Effector memory CD4-positive, alpha-beta T cell (primary cell): ENCODE results near the gene ITGB8.

Experiments
- DNase-seq, 3 donors: peaks; one replicate each; pipeline ENCODE4 v3.0.0-alpha.2; 2020
- H3K27ac ChIP-seq: 2 replicates; pipeline ENCODE4 v1.7.0; 2013; ENCODE audit warnings: mild to moderate bottlenecking, low read length, moderate library complexity; ENCODE audit not compliant: insufficient read depth, poor library complexity, severe bottlenecking
- H3K27me3 ChIP-seq: replicated peaks from 2 replicates; pipeline ENCODE4 v1.7.0; 2013; ENCODE audit warnings: mild to moderate bottlenecking, low read length; ENCODE audit not compliant: insufficient read depth, control insufficient read depth, poor library complexity, severe bottlenecking
- H3K36me3 ChIP-seq: 2 replicates; pipeline ENCODE4 v1.7.0; 2013; ENCODE audit warnings: mild to moderate bottlenecking, low read length, moderate library complexity; ENCODE audit not compliant: control insufficient read depth, insufficient read depth
- H3K4me1 ChIP-seq: 2 replicates; pipeline ENCODE4 v1.7.0; 2013; ENCODE audit warnings: low read length, mild to moderate bottlenecking; ENCODE audit not compliant: control insufficient read depth, insufficient read depth, poor library complexity, severe bottlenecking
- H3K4me3 ChIP-seq: 2 replicates; pipeline ENCODE4 v1.7.0; 2013; ENCODE audit warnings: low read length, low read depth, mild to moderate bottlenecking; ENCODE audit not compliant: insufficient read depth, poor library complexity, severe bottlenecking
- H3K9me3 ChIP-seq: 2 replicates; pipeline ENCODE4 v1.7.0; 2013; ENCODE audit warnings: mild to moderate bottlenecking, low read length, moderate library complexity; ENCODE audit not compliant: control insufficient read depth

The ITGB8 gene

DNA sequence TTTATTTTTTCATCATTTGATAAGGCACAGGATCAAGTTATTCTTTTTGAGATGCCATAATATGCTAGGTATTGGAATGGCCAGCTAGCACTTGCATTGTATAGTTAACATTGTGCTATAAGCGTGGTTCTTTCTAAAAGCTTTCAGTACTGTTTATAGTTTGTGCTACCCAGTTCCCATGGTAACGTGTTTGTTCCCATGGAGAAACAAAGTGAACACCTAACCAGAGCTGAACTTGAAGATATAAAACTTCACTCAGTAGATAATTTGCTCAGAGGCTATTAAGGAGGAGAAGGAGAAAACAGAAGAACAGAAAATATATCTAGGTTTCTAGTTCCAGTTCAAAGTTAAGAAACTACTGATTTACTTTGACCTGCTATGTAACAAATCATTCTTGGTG is 23.6 kb upstream of the ITGB8 start:
- no peaks in the 10 kb centered on the region for H3K4me1 ChIP-seq
- no peak overlapping the region for H3K4me3 ChIP-seq
- H3K9me3 ChIP-seq = no peaks in the 10 kb centered on the region
- no peak for DNase-seq
- no peaks in the 10 kb centered on the region for H3K27me3 ChIP-seq
- H3K27ac ChIP-seq = no peak overlapping the region
- no peaks in the 10 kb centered on the region for H3K36me3 ChIP-seq

GRCh38 chr7:20307901-20308300 is 22.8 kb upstream of the ITGB8 start:
- H3K4me1 ChIP-seq = no peaks in the 10 kb centered on the region
- no peaks in the 10 kb centered on the region for H3K36me3 ChIP-seq
- no peak overlapping the region for H3K27ac ChIP-seq
- no peak for DNase-seq
- H3K4me3 ChIP-seq = no peak overlapping the region
- H3K9me3 ChIP-seq = no peaks in the 10 kb centered on the region
- no peaks in the 10 kb centered on the region for H3K27me3 ChIP-seq

DNA sequence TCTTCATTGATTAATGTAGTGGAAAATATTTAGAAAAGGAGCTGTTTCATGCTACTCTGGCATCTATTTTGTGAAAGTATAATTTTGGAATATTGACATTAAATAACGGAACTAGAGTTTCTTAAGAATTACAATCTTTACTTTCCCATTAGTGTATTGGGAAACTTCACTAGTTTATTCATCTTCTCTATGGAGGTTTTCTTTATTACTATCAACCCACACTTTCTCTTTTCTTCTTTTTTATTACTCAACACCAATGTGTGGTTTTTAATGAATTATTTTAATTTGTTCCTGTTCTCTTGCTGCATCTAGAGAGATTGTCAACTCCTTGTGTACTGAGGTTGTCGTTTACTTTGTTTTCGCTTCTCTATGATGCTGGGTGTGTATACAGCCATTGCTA is 20.4 kb upstream of the ITGB8 start:
- Histone ChIP-seq H3K4me3 (no peak overlapping the region), H3K27me3 (no peaks in the 10 kb centered on the region), H3K4me1 (no peaks in the 10 kb centered on the region), H3K36me3 (no peaks in the 10 kb centered on the region), H3K27ac (no peak overlapping the region), H3K9me3 (no peaks in the 10 kb centered on the region)
- no peak for DNase-seq

GRCh38 chr7:20310963-20311742 is 19.5 kb upstream of the ITGB8 start:
- Histone ChIP-seq H3K4me1 (no peaks in the 10 kb centered on the region), H3K27ac (no peak overlapping the region), H3K4me3 (no peak overlapping the region), H3K9me3 (no peaks in the 10 kb centered on the region), H3K36me3 (no peaks in the 10 kb centered on the region), H3K27me3 (no peaks in the 10 kb centered on the region)
- no peak for DNase-seq

GRCh38 chr7:20311743-20312042 is 19.0 kb upstream of the ITGB8 start:
- Histone ChIP-seq H3K36me3 (no peaks in the 10 kb centered on the region), H3K4me1 (no peaks in the 10 kb centered on the region), H3K4me3 (no peak overlapping the region), H3K27ac (no peak overlapping the region), H3K27me3 (no peaks in the 10 kb centered on the region), H3K9me3 (no peaks in the 10 kb centered on the region)
- DNase-seq = no peak

DNA sequence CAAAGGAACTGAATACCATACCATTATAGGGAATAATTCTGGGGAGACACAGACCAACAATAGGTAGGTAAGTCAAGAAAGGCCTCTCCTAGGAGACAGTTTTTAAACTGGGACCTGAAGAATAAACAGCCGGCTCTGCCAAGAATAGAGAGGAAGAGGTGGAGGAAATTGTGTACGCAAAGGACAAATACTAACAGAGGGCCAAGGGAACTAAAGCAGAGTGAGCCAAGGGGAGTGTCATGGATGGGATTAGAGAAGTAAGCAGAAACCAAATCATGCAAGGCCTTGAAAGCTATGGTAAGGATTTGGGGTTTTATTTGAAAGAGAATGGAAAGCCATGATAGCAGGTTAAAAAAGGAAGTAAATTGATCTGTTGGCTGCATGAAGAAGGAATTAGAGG is 18.1 kb upstream of the ITGB8 start:
- Histone ChIP-seq H3K27me3 (no peaks in the 10 kb centered on the region), H3K4me1 (no peaks in the 10 kb centered on the region), H3K9me3 (no peaks in the 10 kb centered on the region), H3K36me3 (no peaks in the 10 kb centered on the region), H3K27ac (no peak overlapping the region), H3K4me3 (no peak overlapping the region)
- no peak for DNase-seq

- Histone ChIP-seq H3K36me3 (no peaks in the 10 kb centered on the region), H3K4me1 (no peaks in the 10 kb centered on the region), H3K27ac (no peak overlapping the region), H3K9me3 (no peaks in the 10 kb centered on the region), H3K27me3 (no peaks in the 10 kb centered on the region), H3K4me3 (no peak overlapping the region)
- DNase-seq = no peak
These were observed 17.1 kb upstream of the ITGB8 start for GRCh38 chr7:20313626-20314025.

DNA sequence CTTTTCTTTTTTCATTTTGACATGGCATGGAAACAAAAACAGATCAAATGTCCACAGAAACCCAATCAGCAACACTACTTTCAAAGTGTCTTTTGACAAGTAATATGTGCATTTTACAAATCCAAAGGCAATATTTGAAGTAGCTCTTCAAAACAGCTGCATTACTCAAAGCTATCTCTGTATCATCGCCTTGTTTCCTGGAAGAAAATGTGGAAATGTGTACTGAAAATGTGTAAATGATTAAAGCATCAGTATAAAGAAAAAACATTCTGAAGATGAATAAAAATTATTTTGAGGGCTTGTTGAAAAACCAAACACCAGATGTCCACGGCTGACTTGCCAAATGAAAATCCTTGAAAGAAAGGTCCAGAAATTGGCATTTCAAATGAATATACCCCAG is 16.5 kb upstream of the ITGB8 start:
- H3K27me3 ChIP-seq = no peaks in the 10 kb centered on the region
- no peak for DNase-seq
- H3K4me3 ChIP-seq = no peak overlapping the region

GRCh38 chr7:20316706-20317105 is 14.0 kb upstream of the ITGB8 start:
- no peaks in the 10 kb centered on the region for H3K4me1 ChIP-seq
- no peak overlapping the region for H3K27ac ChIP-seq
- H3K4me3 ChIP-seq = no peak overlapping the region

More for the DNA sequence above, 16.5 kb upstream of the ITGB8 start:
- Histone ChIP-seq H3K36me3 (no peaks in the 10 kb centered on the region), H3K9me3 (no peaks in the 10 kb centered on the region), H3K4me1 (no peaks in the 10 kb centered on the region), H3K27ac (no peak overlapping the region)

DNA sequence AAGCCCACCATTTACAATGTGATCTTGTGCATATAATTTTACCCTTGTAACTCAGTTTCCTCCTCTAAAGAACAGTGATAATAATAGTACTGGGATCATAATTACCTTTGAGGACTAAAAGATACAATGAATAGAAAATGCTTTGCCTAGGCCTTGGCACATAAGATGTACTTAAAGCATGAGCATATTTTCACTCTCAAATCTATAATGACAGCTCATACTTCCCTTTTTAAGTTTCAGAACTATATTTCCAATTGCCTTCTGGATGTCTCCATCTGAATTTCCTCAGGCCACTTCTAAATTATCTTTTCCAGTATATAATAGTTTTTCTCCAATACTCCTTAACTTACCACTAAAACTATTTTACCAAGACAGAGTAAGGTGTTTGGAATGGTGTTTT is 13.3 kb upstream of the ITGB8 start:
- H3K4me3 ChIP-seq = no peak overlapping the region
- H3K9me3 ChIP-seq = no peaks in the 10 kb centered on the region
- no peaks in the 10 kb centered on the region for H3K27me3 ChIP-seq
- no peak overlapping the region for H3K27ac ChIP-seq
- H3K4me1 ChIP-seq = no peaks in the 10 kb centered on the region
- no peaks in the 10 kb centered on the region for H3K36me3 ChIP-seq
- DNase-seq = no peak

More at GRCh38 chr7:20316706-20317105, 14.0 kb upstream of the ITGB8 start:
- Histone ChIP-seq H3K36me3 (no peaks in the 10 kb centered on the region), H3K9me3 (no peaks in the 10 kb centered on the region), H3K27me3 (no peaks in the 10 kb centered on the region)
- no peak for DNase-seq
